GM23248 (cell line): ENCODE results near the gene PSMF1. TPM values are rescaled to one million over a fixed set of nuclear protein-coding genes. Genes with fewer than 3 reads are reported as not detected.

Experiments used
- DNase-seq: peaks from one replicate; pipeline ENCODE4 v3.0.0-alpha.2; 2015
- H2AFZ ChIP-seq: fragments of 200-600 bp; sonication (generic); 2 replicates; pipeline ENCODE4 v1.6.1; 2016; ENCODE audit warnings: antibody characterized with exemption
- H3F3A ChIP-seq: fragments of 200-600 bp; sonication (generic); 2 replicates; pipeline ENCODE4 v1.6.1; 2016; ENCODE audit warnings: mild to moderate bottlenecking, antibody characterized with exemption, mixed run types; ENCODE audit not compliant: insufficient read depth
- H3K27ac ChIP-seq: fragments of 200-600 bp; sonication (generic); 2 replicates; pipeline ENCODE4 v1.5.1; 2016; ENCODE audit warnings: mild to moderate bottlenecking
- H3K27me3 ChIP-seq: fragments of 200-600 bp; sonication (generic); replicated peaks from 2 replicates; pipeline ENCODE4 v1.6.1; 2016; ENCODE audit warnings: mild to moderate bottlenecking; ENCODE audit not compliant: insufficient read depth
- H3K36me3 ChIP-seq: fragments of 200-600 bp; sonication (generic); 2 replicates; pipeline ENCODE4 v1.6.1; 2016; ENCODE audit warnings: low read depth, mild to moderate bottlenecking
- H3K4me1 ChIP-seq: fragments of 200-600 bp; sonication (generic); 2 replicates; pipeline ENCODE4 v1.6.1; 2016; ENCODE audit warnings: mild to moderate bottlenecking; ENCODE audit not compliant: insufficient read depth
- H3K4me2 ChIP-seq: fragments of 200-600 bp; sonication (generic); one replicate; pipeline ENCODE4 v1.6.1; 2016; ENCODE audit warnings: mild to moderate bottlenecking; ENCODE audit not compliant: unreplicated experiment
- H3K4me3 ChIP-seq: fragments of 200-600 bp; sonication (generic); 2 replicates; pipeline ENCODE4 v1.5.1; 2016; ENCODE audit warnings: mild to moderate bottlenecking
- H3K79me2 ChIP-seq: fragments of 200-600 bp; sonication (generic); 2 replicates; pipeline ENCODE4 v1.6.1; 2016; ENCODE audit warnings: mild to moderate bottlenecking; ENCODE audit not compliant: insufficient read depth
- H3K9ac ChIP-seq: fragments of 200-600 bp; sonication (generic); 2 replicates; pipeline ENCODE4 v1.6.1; 2016; ENCODE audit warnings: mild to moderate bottlenecking
- H3K9me2 ChIP-seq: fragments of 200-600 bp; sonication (generic); 2 replicates; pipeline ENCODE4 v1.6.1; 2016; ENCODE audit warnings: mixed run types, mild to moderate bottlenecking, moderate library complexity; ENCODE audit not compliant: insufficient read depth
- H3K9me3 ChIP-seq: fragments of 200-600 bp; sonication (generic); one replicate; pipeline ENCODE4 v1.6.1; 2017; ENCODE audit warnings: low read depth
- H4K20me1 ChIP-seq: fragments of 200-600 bp; sonication (generic); 2 replicates; pipeline ENCODE4 v1.6.0; 2016; ENCODE audit not compliant: insufficient read depth
- EZH2 ChIP-seq: fragments of 200-600 bp; sonication (generic); IDR thresholded peaks from 2 replicates; pipeline ENCODE4 v1.6.1; 2018; ENCODE audit warnings: antibody characterized with exemption, mild to moderate bottlenecking; ENCODE audit not compliant: insufficient read depth, poor library complexity, severe bottlenecking
- EZH2phosphoT487 ChIP-seq: fragments of 200-600 bp; sonication (generic); IDR thresholded peaks from 2 replicates; pipeline ENCODE4 v1.6.1; 2018; ENCODE audit warnings: antibody characterized with exemption, moderate library complexity, mild to moderate bottlenecking, low read depth; ENCODE audit not compliant: insufficient read depth
- WGBS, 2 experiments: methylation state at CpG; one replicate each; pipeline ENCODE4 v1.1.6; 2015 to 2017; ENCODE audit warnings: low lambda C conversion rate in 2 of 2, low coverage in 1 of 2; ENCODE audit errors: missing lambda C conversion rate in 2 of 2; 5-methylcytosine and 5-hydroxymethylcytosine counted together
- in situ Hi-C: fragments of 300-500 bp; cut with MboI; formaldehyde crosslinking; loops from 2 replicates; pipeline ENCODE4 v1.15.0; 2020
- polyA plus RNA-seq: library from polyadenylated mRNA; unstranded; fragments of >200 nt; fragmentation: Nextera tagmentation; extraction: Ambion mirVana; gene quantifications from 2 replicates; pipeline ENCODE4 v1.2.1, GENCODE V29; 2016
- total RNA-seq: library from RNA; depleted of rRNA; stranded (reverse); fragments of >200 nt; shearing (Covaris generic); gene quantifications from 2 replicates; pipeline ENCODE4 v1.2.3, GENCODE V29; 2014

Gene PSMF1
- total and polyA plus RNA-seq, 2 experiments from 2014 or later: 150 to 160 TPM

DNA sequence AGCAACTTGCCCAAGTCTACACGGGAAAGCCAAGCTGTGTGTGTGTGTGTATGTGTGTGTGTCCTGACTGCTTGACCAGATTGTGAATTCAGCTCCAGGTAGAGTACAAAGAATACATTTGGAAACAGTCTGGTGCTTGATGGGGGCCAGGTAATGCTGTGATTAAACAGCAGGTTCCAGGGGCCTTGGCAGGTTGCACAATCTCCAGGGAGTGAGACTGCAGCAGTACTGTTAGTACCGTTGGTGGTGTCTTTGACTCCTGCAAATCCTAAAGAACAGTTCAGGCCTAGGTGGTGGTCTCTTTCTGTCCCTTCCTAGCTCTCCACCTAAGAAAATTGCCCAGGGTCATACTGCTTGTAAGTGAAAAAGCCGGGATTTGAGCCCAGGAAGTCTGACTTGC lies 11.2 kb upstream of the PSMF1 start:
- Histone ChIP-seq H4K20me1 (no peaks in the 10 kb centered on the region), H3K36me3 (no peaks in the 10 kb centered on the region), H3F3A (no peaks in the 10 kb centered on the region), H3K9ac (no peak overlapping the region), H3K4me1 (no peaks in the 10 kb centered on the region), H3K27me3 (no peaks in the 10 kb centered on the region), H3K9me3 (no peaks in the 10 kb centered on the region), H3K27ac (no peak overlapping the region), H2AFZ (no peak overlapping the region), H3K79me2 (no peaks in the 10 kb centered on the region), H3K4me3 (no peak overlapping the region), H3K4me2 (no peak overlapping the region), H3K9me2 (no peaks in the 10 kb centered on the region)
- no peak for TF ChIP-seq EZH2
- TF ChIP-seq EZH2phosphoT487: no peak
- no peak for DNase-seq
- in situ Hi-C loops: no loop called here
- 77 to 87% methylated on average over 3 of the region's 3 CpGs for WGBS, 2 experiments

DNA sequence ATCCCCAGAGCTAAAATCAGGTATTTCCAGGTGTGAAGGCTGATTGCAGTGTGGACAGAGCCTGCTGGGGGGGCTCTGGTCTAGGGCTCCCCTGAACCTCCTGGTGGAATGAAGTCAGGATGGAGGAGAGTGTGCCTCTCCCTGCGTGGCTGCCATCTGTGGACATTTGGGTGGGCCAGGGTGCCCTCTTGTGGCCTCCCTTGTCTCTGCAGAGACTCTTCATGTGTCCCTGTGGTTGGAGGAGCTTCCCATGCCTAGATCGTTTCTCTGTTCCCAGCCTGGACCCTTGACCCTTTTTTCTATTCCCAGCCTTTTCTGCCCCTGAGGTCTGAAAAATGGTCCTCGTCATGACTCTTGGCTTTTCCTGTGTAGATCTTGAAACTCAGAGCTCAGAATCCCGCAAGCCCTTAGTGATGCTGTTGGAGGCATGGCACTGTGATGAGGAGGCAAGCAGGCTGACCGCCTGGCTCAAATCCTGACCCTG lies 9.9 kb upstream of the PSMF1 start:
- no peak overlapping the region for H3K4me2 ChIP-seq
- TF ChIP-seq EZH2 (no peak), EZH2phosphoT487 (no peak)
- H3K36me3 ChIP-seq: no peaks in the 10 kb centered on the region
- H2AFZ ChIP-seq: no peak overlapping the region
- no peaks in the 10 kb centered on the region for H3K27me3 ChIP-seq
- in situ Hi-C loops: no loop called here
- H3F3A ChIP-seq: no peaks in the 10 kb centered on the region
- H3K79me2 ChIP-seq: no peaks in the 10 kb centered on the region
- H3K9ac ChIP-seq: no peak overlapping the region
- H3K4me1 ChIP-seq: no peaks in the 10 kb centered on the region
- H3K27ac ChIP-seq: no peak overlapping the region
- no peaks in the 10 kb centered on the region for H3K9me3 ChIP-seq
- H3K9me2 ChIP-seq: no peaks in the 10 kb centered on the region
- 41 to 45% methylated on average over 5 of the region's 5 CpGs for WGBS, 2 experiments
- no peak overlapping the region for H3K4me3 ChIP-seq
- H4K20me1 ChIP-seq: no peaks in the 10 kb centered on the region
- peak; percentile 71 for DNase-seq

DNA sequence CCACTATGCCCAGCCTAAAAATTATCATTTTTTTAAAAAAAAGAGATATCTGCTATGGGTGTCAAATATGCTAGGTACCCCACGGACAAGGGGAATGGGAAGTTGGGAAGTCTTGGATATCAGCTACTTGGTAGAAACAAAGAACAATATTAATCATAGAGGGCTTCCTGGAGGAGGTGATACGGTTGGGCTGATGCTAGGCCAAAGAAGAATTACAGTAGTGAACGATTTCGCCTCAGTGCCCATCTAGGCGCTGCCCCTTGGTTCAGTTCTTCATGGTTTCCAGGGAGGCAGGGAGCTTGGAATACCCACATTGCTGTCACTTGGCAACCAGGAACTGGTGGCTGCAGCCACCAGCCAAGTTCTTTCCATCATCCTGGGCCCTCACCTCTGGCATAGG lies 5.5 kb upstream of the PSMF1 start:
- H3K36me3 ChIP-seq: no peaks in the 10 kb centered on the region
- WGBS, 2 experiments: 81 to 87% methylated on average over 5 of the region's 5 CpGs
- no peak overlapping the region for H3K9ac ChIP-seq
- H3K79me2 ChIP-seq: peaks cover 4% of the 10 kb centered on the region; the same call in 1 of the 2 replicates
- H3K27ac ChIP-seq: no peak overlapping the region
- no peaks in the 10 kb centered on the region for H3K4me1 ChIP-seq
- H3K27me3 ChIP-seq: no peaks in the 10 kb centered on the region
- no peak for DNase-seq
- no peak overlapping the region for H2AFZ ChIP-seq
- no peaks in the 10 kb centered on the region for H3K9me2 ChIP-seq
- no peak overlapping the region for H3K4me3 ChIP-seq
- H3K4me2 ChIP-seq: no peak overlapping the region
- no peaks in the 10 kb centered on the region for H3K9me3 ChIP-seq
- H4K20me1 ChIP-seq: no peaks in the 10 kb centered on the region
- in situ Hi-C loops: no loop called here
- TF ChIP-seq EZH2phosphoT487 (no peak), EZH2 (no peak)
- H3F3A ChIP-seq: no peaks in the 10 kb centered on the region

DNA sequence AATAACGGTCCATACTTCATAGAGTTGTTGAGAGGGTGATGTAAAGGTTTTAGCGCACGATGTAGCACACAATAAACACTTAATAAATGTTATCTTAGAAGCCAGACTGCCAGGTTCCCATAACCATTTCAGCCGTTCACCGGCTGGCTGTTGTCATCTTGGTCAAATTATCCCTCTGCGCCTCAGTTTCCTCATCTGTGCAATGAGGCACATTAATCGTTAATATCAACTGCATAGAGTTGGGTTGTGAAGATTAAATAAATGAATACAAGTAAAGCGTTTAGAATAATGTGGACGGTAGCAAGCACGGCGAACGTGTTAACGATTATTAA lies 432 bp upstream of the PSMF1 start:
- no peaks in the 10 kb centered on the region for H3K36me3 ChIP-seq
- in situ Hi-C loops: no loop called here
- DNase-seq: no peak
- 7% methylated on average over 13 of the region's 13 CpGs for WGBS, 2 experiments
- peak overlapping the region; percentile 96 for H2AFZ ChIP-seq
- no peaks in the 10 kb centered on the region for H4K20me1 ChIP-seq
- H3K4me1 ChIP-seq: peaks cover 32% of the 10 kb centered on the region
- TF ChIP-seq EZH2phosphoT487: no peak
- TF ChIP-seq EZH2: no peak
- peak overlapping the region; percentile 8; the same call in 1 of the 2 replicates for H3K27ac ChIP-seq
- peak overlapping the region; percentile 79 for H3K4me3 ChIP-seq
- H3F3A ChIP-seq: 0 out of 2 replicates have a peak, but pooled peaks cover 6% of the 10 kb centered on the region
- peaks cover 52% of the 10 kb centered on the region for H3K79me2 ChIP-seq
- no peaks in the 10 kb centered on the region for H3K9me3 ChIP-seq
- H3K9ac ChIP-seq: peak overlapping the region; percentile 85
- H3K9me2 ChIP-seq: no peaks in the 10 kb centered on the region
- peak overlapping the region; percentile 75 for H3K4me2 ChIP-seq
- H3K27me3 ChIP-seq: no peaks in the 10 kb centered on the region

DNA sequence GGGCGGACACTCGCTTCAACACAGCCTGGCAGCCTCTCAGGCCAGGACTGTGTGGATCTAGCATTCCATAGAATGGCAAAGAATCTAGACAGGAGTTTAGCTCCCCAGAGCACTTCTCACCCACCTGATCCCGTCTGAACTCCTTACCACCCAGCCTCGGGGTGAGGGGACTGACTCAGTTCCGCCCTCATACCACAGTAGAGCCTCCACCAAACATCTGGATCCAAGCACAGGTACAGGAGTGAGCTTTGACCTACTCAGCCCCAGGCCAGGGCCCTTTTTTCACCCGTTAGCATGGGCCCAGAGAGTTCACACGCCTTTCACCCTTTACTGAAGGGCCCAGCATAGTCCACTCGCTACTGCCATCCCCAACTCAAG lies 715 bp downstream of the PSMF1 start:
- peak; percentile 28 for DNase-seq
- peak overlapping the region; percentile 85 for H3K9ac ChIP-seq
- H2AFZ ChIP-seq: peak overlapping the region; percentile 96
- peaks cover 63% of the 10 kb centered on the region for H3K79me2 ChIP-seq
- H3K36me3 ChIP-seq: no peaks in the 10 kb centered on the region
- H3K9me2 ChIP-seq: no peaks in the 10 kb centered on the region
- H4K20me1 ChIP-seq: no peaks in the 10 kb centered on the region
- H3F3A ChIP-seq: 0 out of 2 replicates have a peak, but pooled peaks cover 6% of the 10 kb centered on the region
- 0 to 6% methylated on average over 6 to 7 of the region's 8 CpGs for WGBS, 2 experiments
- peak overlapping the region; percentile 79 for H3K4me3 ChIP-seq
- H3K9me3 ChIP-seq: no peaks in the 10 kb centered on the region
- peaks cover 32% of the 10 kb centered on the region for H3K4me1 ChIP-seq
- in situ Hi-C loops: no loop called here
- H3K27me3 ChIP-seq: no peaks in the 10 kb centered on the region
- TF ChIP-seq EZH2 (no peak), EZH2phosphoT487 (no peak)
- peak overlapping the region; percentile 91 for H3K4me2 ChIP-seq
- H3K27ac ChIP-seq: peak overlapping the region; percentile 37; the same call in 1 of the 2 replicates
